GM12892 (cell line): Measurements from ENCODE around the gene LOX.

Experiments used
- POLR2A ChIP-seq: IDR thresholded peaks from 2 replicates; pipeline ENCODE4 v1.6.1; 2011; ENCODE audit warnings: low read depth, low read length, control low read depth
- POLR2AphosphoS5 ChIP-seq: IDR thresholded peaks from 2 replicates; pipeline ENCODE4 v1.6.1; 2011; ENCODE audit warnings: low read depth, low read length, control low read depth

GRCh38 chr5:122040636-122041302, 37.3 kb downstream of the LOX start:
- TF ChIP-seq POLR2AphosphoS5 (no peak), POLR2A (no peak)
